ENCODE results near the gene RESP18.

DNA sequence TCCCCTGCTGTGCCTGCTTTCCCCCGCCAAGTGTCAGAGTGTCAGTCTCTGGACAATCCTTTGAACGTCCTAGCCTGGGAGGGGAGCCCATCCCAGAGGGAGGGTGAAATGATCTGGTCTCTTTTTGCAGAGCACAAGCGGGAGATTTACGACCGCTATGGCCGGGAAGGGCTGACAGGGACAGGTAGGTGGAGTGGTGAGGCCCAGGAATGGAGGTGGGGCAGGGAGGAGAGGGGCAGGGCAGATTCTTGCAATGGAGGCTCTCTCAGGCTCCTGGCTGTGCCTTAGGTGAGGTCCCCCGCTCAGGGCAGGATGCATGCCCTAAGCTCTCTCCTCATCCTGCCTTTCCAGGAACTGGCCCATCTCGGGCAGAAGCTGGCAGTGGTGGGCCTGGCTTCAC lies 51.0 kb downstream of the RESP18 start:
- TF ChIP-seq POLR2A (IDR thresholded peaks at IDR 0.05): no peak
- TF ChIP-seq, protein P1, sequence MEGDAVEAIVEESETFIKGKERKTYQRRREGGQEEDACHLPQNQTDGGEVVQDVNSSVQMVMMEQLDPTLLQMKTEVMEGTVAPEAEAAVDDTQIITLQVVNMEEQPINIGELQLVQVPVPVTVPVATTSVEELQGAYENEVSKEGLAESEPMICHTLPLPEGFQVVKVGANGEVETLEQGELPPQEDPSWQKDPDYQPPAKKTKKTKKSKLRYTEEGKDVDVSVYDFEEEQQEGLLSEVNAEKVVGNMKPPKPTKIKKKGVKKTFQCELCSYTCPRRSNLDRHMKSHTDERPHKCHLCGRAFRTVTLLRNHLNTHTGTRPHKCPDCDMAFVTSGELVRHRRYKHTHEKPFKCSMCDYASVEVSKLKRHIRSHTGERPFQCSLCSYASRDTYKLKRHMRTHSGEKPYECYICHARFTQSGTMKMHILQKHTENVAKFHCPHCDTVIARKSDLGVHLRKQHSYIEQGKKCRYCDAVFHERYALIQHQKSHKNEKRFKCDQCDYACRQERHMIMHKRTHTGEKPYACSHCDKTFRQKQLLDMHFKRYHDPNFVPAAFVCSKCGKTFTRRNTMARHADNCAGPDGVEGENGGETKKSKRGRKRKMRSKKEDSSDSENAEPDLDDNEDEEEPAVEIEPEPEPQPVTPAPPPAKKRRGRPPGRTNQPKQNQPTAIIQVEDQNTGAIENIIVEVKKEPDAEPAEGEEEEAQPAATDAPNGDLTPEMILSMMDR (IDR thresholded peaks at IDR 0.05): no peak

Measured in ovary (tissue), 3 donors.